GM12872 (cell line): ENCODE results near the gene DCAF17.

ENCODE experiments used
- CTCF ChIP-seq: IDR thresholded peaks from 3 replicates; pipeline ENCODE4 v1.5.1; 2011; ENCODE audit warnings: low read depth, mild to moderate bottlenecking, low read length, moderate library complexity; ENCODE audit not compliant: insufficient read depth

The DCAF17 gene

GRCh38 chr2:171434013-171434989, at the start of gene DCAF17:
Gene DCAF17, plus strand, starts transcription at chr2:171434226. Its CDS starts 352 bp downstream, at chr2:171434578.
- no peak for TF ChIP-seq CTCF

GRCh38 chr2:171386627-171387026, 47.4 kb upstream of the DCAF17 start:
- TF ChIP-seq CTCF = no peak

GRCh38 chr2:171387052-171387451, 47.0 kb upstream of the DCAF17 start:
- TF ChIP-seq CTCF = no peak

GRCh38 chr2:171389325-171389724, 44.7 kb upstream of the DCAF17 start:
- TF ChIP-seq CTCF = no peak

- TF ChIP-seq CTCF = no peak
Observed at GRCh38 chr2:171389780-171390179, 44.2 kb upstream of the DCAF17 start.

GRCh38 chr2:171390941-171391516, 43.0 kb upstream of the DCAF17 start:
- no peak for TF ChIP-seq CTCF

- TF ChIP-seq CTCF = no peak
Observed at GRCh38 chr2:171391532-171391931, 42.5 kb upstream of the DCAF17 start.
